ENCODE results near the gene GPC5.

GPC5 gene

GRCh38 chr13:92313382-92313781 lies 915.0 kb downstream of the GPC5 start:
- TF ChIP-seq CTCF (IDR thresholded peaks at IDR 0.05; ENCODE audit: insufficient read depth, low read length, poor library complexity, severe bottlenecking) = no peak
- DNase-seq (ENCODE audit: extremely low read depth, insufficient read length) = no peak

GRCh38 chr13:92315265-92315664 lies 916.8 kb downstream of the GPC5 start:
- H3K36me3 ChIP-seq (ENCODE audit: control insufficient read depth, insufficient read depth, low read length) = no peaks in the 10 kb centered on the region
- no peak overlapping the region for H3K4me3 ChIP-seq (replicated peaks; ENCODE audit: low read depth, low read length)
- no peak for DNase-seq (ENCODE audit: extremely low read depth, insufficient read length)
- TF ChIP-seq CTCF (IDR thresholded peaks at IDR 0.05; ENCODE audit: insufficient read depth, low read length, poor library complexity, severe bottlenecking) = no peak
- no peaks in the 10 kb centered on the region for H3K27me3 ChIP-seq (replicated peaks; ENCODE audit: control insufficient read depth, insufficient read depth, low read length)

More at GRCh38 chr13:92313382-92313781, 915.0 kb downstream of the GPC5 start:
- H3K4me3 ChIP-seq (replicated peaks; ENCODE audit: low read depth, low read length) = no peak overlapping the region
- no peaks in the 10 kb centered on the region for H3K36me3 ChIP-seq (ENCODE audit: control insufficient read depth, insufficient read depth, low read length)
- H3K27me3 ChIP-seq (replicated peaks; ENCODE audit: control insufficient read depth, insufficient read depth, low read length) = no peaks in the 10 kb centered on the region

- no peaks in the 10 kb centered on the region for H3K27me3 ChIP-seq (replicated peaks; ENCODE audit: control insufficient read depth, insufficient read depth, low read length)
- no peaks in the 10 kb centered on the region for H3K36me3 ChIP-seq (ENCODE audit: control insufficient read depth, insufficient read depth, low read length)
- no peak overlapping the region for H3K4me3 ChIP-seq (replicated peaks; ENCODE audit: low read depth, low read length)
- DNase-seq (ENCODE audit: extremely low read depth, insufficient read length) = no peak
- TF ChIP-seq CTCF (IDR thresholded peaks at IDR 0.05; ENCODE audit: insufficient read depth, low read length, poor library complexity, severe bottlenecking) = no peak
These were observed 917.6 kb downstream of the GPC5 start for GRCh38 chr13:92316030-92316429.

- TF ChIP-seq CTCF (IDR thresholded peaks at IDR 0.05; ENCODE audit: insufficient read depth, low read length, poor library complexity, severe bottlenecking) = no peak
- no peaks in the 10 kb centered on the region for H3K27me3 ChIP-seq (replicated peaks; ENCODE audit: control insufficient read depth, insufficient read depth, low read length)
- no peak for DNase-seq (ENCODE audit: extremely low read depth, insufficient read length)
- no peaks in the 10 kb centered on the region for H3K36me3 ChIP-seq (ENCODE audit: control insufficient read depth, insufficient read depth, low read length)
- no peak overlapping the region for H3K4me3 ChIP-seq (replicated peaks; ENCODE audit: low read depth, low read length)
These were observed 918.6 kb downstream of the GPC5 start for GRCh38 chr13:92317066-92317465.

- Histone ChIP-seq H3K27me3 (replicated peaks; ENCODE audit: control insufficient read depth, insufficient read depth, low read length) (no peaks in the 10 kb centered on the region), H3K36me3 (ENCODE audit: control insufficient read depth, insufficient read depth, low read length) (no peaks in the 10 kb centered on the region), H3K4me3 (replicated peaks; ENCODE audit: low read depth, low read length) (no peak overlapping the region)
- DNase-seq (ENCODE audit: extremely low read depth, insufficient read length) = no peak
- no peak for TF ChIP-seq CTCF (IDR thresholded peaks at IDR 0.05; ENCODE audit: insufficient read depth, low read length, poor library complexity, severe bottlenecking)
These were observed 921.9 kb downstream of the GPC5 start for GRCh38 chr13:92320323-92320722.

GRCh38 chr13:92321174-92321573 lies 922.8 kb downstream of the GPC5 start:
- Histone ChIP-seq H3K4me3 (replicated peaks; ENCODE audit: low read depth, low read length) (no peak overlapping the region), H3K27me3 (replicated peaks; ENCODE audit: control insufficient read depth, insufficient read depth, low read length) (no peaks in the 10 kb centered on the region), H3K36me3 (ENCODE audit: control insufficient read depth, insufficient read depth, low read length) (no peaks in the 10 kb centered on the region)
- no peak for TF ChIP-seq CTCF (IDR thresholded peaks at IDR 0.05; ENCODE audit: insufficient read depth, low read length, poor library complexity, severe bottlenecking)
- DNase-seq (ENCODE audit: extremely low read depth, insufficient read length) = no peak

Measured in GM06990 (cell line).